Testis (tissue), 2 donors: ENCODE data around the gene HPD.

Experiments used
- POLR2A ChIP-seq: fragments of 450-650 bp; IDR thresholded peaks from one replicate; pipeline ENCODE4 v1.6.1; 2017; ENCODE audit warnings: antibody characterized with exemption, mild to moderate bottlenecking, moderate library complexity
- TF ChIP-seq, protein P1 (sequence below), 3 experiments: fragments of 450-650 bp in 2 of 3; fragments of 200-600 bp in 1 of 3; sonication (generic) in 1 of 3; IDR thresholded peaks; one replicate each; pipeline ENCODE4 v1.5.1; 2016 to 2019; ENCODE audit warnings: antibody characterized with exemption in 3 of 3, mild to moderate bottlenecking in 2 of 3, moderate library complexity in 1 of 3

DNA sequence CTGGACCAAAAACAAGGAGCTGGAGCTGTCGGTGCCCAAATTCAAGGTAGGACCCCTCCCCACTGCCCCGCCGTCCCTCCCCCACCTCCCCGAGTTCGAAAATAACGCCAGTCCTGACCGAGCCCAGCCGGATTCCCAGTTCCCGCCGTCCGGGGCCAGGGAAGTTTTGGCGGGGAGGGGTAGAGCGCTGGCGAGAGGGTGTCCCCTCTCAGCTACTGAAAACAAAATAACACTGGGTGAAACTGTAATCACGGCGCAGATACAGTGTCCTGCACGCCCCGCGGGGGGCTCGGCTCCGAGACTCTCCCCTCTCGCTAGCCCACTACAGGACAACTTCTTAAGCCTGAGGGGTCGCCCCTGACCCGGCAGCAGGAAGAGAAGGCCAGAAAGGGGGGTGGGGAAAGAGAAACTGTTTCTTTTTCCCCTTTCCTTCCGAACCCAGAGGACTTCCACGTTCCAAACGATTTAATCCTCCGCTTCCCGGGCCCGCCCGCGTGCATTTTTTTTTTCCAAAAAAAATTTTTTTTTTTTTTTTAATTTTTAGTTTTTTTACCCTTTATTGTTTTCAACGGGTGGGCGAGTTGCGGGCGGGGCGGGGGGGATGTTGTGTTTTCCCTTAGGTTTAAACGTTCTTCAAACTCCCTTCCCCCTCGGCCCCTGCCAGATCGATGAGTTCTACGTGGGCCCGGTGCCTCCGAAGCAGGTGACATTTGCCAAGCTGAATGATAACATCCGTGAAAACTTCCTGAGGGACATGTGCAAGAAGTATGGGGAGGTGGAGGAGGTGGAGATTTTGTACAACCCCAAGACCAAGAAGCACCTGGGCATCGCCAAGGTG is 53.3 kb downstream of the HPD start:
- no peak for TF ChIP-seq POLR2A
- TF ChIP-seq, protein P1, sequence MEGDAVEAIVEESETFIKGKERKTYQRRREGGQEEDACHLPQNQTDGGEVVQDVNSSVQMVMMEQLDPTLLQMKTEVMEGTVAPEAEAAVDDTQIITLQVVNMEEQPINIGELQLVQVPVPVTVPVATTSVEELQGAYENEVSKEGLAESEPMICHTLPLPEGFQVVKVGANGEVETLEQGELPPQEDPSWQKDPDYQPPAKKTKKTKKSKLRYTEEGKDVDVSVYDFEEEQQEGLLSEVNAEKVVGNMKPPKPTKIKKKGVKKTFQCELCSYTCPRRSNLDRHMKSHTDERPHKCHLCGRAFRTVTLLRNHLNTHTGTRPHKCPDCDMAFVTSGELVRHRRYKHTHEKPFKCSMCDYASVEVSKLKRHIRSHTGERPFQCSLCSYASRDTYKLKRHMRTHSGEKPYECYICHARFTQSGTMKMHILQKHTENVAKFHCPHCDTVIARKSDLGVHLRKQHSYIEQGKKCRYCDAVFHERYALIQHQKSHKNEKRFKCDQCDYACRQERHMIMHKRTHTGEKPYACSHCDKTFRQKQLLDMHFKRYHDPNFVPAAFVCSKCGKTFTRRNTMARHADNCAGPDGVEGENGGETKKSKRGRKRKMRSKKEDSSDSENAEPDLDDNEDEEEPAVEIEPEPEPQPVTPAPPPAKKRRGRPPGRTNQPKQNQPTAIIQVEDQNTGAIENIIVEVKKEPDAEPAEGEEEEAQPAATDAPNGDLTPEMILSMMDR (IDR thresholded peaks at IDR 0.05): no peak
